Measurements from ENCODE around the gene OTOGL.

OTOGL gene

GRCh38 chr12:80099259-80099658, at the start of gene OTOGL:
TSS of gene OTOGL (plus strand) at chr12:80099537. CDS start at chr12:80209432, 109,895 bp downstream.
- H3K27ac Mint-ChIP-seq: peak within 1 kb of the TSS; percentile 49 to 82 (median 60)
- no peaks in the 10 kb centered on the region for H3K9me3 Mint-ChIP-seq
- H3K4me3 Mint-ChIP-seq: no peak within 1 kb of the TSS
- H3K27me3 Mint-ChIP-seq (ENCODE audit: low read depth): no peaks in the 10 kb centered on the region
- no peaks in the 10 kb centered on the region for H3K36me3 Mint-ChIP-seq (ENCODE audit: low read depth)
- peaks cover 7% of the 10 kb centered on the region for H3K4me1 Mint-ChIP-seq
- TF ChIP-seq CTCF (IDR thresholded peaks at IDR 0.05; ENCODE audit: unreplicated experiment in 3 of 3): no peak

GRCh38 chr12:80050236-80050635, 49.1 kb upstream of the OTOGL start:
- peaks cover 12% of the 10 kb centered on the region for H3K4me1 Mint-ChIP-seq

GRCh38 chr12:80053051-80053790, 46.1 kb upstream of the OTOGL start:
- Mint-ChIP-seq H3K4me3 (no peak overlapping the region), H3K36me3 (ENCODE audit: low read depth) (no peaks in the 10 kb centered on the region), H3K9me3 (peaks cover 5% of the 10 kb centered on the region), H3K27me3 (ENCODE audit: low read depth) (no peaks in the 10 kb centered on the region), H3K27ac (peak overlapping the region; percentile 22 to 62 (median 29)), H3K4me1 (peaks cover 12% of the 10 kb centered on the region)
- TF ChIP-seq CTCF (IDR thresholded peaks at IDR 0.05; ENCODE audit: unreplicated experiment in 3 of 3): no peak

More at GRCh38 chr12:80050236-80050635, 49.1 kb upstream of the OTOGL start:
- H3K27ac Mint-ChIP-seq: no peak overlapping the region
- peaks cover 5% of the 10 kb centered on the region for H3K9me3 Mint-ChIP-seq
- no peak for TF ChIP-seq CTCF (IDR thresholded peaks at IDR 0.05; ENCODE audit: unreplicated experiment in 3 of 3)
- H3K27me3 Mint-ChIP-seq (ENCODE audit: low read depth): no peaks in the 10 kb centered on the region
- no peaks in the 10 kb centered on the region for H3K36me3 Mint-ChIP-seq (ENCODE audit: low read depth)
- no peak overlapping the region for H3K4me3 Mint-ChIP-seq

- Mint-ChIP-seq H3K9me3 (no peaks in the 10 kb centered on the region), H3K27ac (no peak overlapping the region), H3K27me3 (ENCODE audit: low read depth) (no peaks in the 10 kb centered on the region), H3K4me1 (peaks cover 12% of the 10 kb centered on the region), H3K36me3 (ENCODE audit: low read depth) (no peaks in the 10 kb centered on the region), H3K4me3 (no peak overlapping the region)
- no peak for TF ChIP-seq CTCF (IDR thresholded peaks at IDR 0.05; ENCODE audit: unreplicated experiment in 3 of 3)
Measured at GRCh38 chr12:80056232-80056631, 43.1 kb upstream of the OTOGL start.

- Mint-ChIP-seq H3K36me3 (ENCODE audit: low read depth) (no peaks in the 10 kb centered on the region), H3K27me3 (ENCODE audit: low read depth) (no peaks in the 10 kb centered on the region), H3K27ac (no peak overlapping the region), H3K4me3 (no peak overlapping the region), H3K9me3 (no peaks in the 10 kb centered on the region), H3K4me1 (peaks cover 12% of the 10 kb centered on the region)
- no peak for TF ChIP-seq CTCF (IDR thresholded peaks at IDR 0.05; ENCODE audit: unreplicated experiment in 3 of 3)
Measured at GRCh38 chr12:80056845-80057244, 42.5 kb upstream of the OTOGL start.

GRCh38 chr12:80058586-80058985, 40.8 kb upstream of the OTOGL start:
- Mint-ChIP-seq H3K36me3 (ENCODE audit: low read depth) (no peaks in the 10 kb centered on the region), H3K4me1 (peaks cover 3% of the 10 kb centered on the region), H3K4me3 (no peak overlapping the region), H3K27ac (no peak overlapping the region), H3K9me3 (no peaks in the 10 kb centered on the region), H3K27me3 (ENCODE audit: low read depth) (no peaks in the 10 kb centered on the region)
- no peak for TF ChIP-seq CTCF (IDR thresholded peaks at IDR 0.05; ENCODE audit: unreplicated experiment in 3 of 3)

Measured in nephron (organoid).